ENCODE measurements around the gene TGFBR2. TPM values are rescaled to one million over a fixed set of nuclear protein-coding genes. Genes with fewer than 3 reads are reported as not detected.
"Not testable (repeated sequence)": the region's sequence is repeated elsewhere in the genome, so short reads cannot be mapped to it uniquely, and the experiment has no call there.

The TGFBR2 gene
- total RNA-seq, 1 donor from 2014 or later, result 5.8 TPM

DNA sequence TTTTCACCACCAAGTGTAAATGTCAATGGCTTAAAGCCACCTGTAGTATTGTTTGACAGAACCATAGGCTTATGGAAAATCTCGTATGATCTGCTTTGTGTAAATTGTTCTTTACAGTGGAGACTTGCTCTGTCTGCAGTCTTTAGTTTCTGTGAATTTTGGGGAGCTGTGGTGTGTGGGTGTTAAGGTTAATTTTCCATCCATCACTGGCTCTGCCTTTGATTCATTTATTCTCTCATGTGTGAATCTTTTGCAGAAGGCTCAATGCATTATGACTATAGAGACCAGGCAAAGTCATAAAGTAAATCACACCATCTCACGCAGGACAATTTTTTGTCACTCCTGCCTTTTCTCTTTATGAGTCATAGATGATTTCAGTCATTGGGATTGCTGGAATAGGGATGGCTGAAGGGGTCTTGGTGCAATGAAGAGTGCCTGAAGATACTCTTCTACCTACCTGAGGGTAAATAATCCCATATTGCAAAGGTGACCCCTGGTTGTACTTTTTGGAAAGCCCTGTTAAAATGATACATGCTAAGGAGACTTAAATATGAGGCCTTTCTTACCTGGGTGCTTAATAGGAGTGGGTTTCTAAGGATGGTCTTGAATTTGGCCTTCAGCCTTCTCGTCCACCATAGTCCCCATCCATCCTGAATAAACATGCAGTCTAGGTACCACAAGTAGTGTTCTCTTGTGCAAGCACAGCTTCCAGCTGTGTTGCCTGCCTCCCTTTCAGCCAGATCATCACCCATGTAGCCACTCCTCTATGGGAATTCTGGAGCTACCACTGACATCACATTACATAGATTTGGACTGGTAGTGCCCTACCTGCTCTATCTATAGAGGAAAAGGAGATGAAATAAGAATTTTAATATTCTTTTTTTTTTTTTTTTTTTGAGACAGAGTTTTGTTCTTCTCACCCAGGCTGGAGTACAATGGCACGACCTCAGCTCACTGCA lies 14.3 kb downstream of the TGFBR2 start:
- no peak for DNase-seq

DNA sequence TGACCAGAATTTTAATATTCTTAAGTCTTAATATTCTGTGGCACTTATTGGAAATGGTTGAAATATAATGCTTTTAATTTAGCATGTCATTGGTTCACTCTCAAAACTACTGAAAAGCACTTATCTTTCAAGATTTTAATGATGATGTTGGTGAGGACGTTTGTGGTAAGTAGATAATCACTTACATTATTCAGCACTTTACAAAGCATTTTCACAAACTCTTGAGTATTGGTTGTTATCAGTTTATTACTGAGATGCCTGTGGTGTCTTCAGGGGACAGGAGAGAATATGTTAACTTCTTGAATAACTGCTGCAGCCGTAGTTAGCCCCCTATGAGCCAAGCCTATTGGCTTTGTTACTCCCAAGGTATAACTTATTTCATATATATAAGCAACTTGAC lies 15.2 kb downstream of the TGFBR2 start:
- no peak for DNase-seq

DNA sequence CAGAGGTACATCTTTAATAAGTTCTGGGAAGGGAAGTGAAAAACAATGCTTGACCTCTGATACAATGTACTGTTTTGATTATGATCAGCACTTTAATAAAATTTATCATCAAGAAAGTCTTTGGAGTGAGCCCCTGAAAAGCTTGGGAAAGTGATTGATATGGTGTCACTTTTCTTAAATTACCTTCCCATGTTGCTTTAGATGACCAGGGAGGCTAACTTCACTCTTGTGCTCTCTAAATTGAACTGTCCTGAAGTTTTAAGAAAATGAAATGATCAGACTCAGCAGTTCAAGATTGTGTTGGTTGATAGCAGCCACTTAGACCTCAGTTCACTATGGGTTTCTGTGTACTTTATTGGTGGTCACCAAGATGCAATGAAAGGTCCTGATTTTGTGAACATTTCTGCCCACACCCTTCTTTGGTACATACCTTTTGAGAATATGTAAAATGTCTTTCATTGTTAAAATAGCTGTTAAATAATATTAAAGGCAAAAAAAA lies 15.7 kb downstream of the TGFBR2 start:
- DNase-seq, result no peak

DNA sequence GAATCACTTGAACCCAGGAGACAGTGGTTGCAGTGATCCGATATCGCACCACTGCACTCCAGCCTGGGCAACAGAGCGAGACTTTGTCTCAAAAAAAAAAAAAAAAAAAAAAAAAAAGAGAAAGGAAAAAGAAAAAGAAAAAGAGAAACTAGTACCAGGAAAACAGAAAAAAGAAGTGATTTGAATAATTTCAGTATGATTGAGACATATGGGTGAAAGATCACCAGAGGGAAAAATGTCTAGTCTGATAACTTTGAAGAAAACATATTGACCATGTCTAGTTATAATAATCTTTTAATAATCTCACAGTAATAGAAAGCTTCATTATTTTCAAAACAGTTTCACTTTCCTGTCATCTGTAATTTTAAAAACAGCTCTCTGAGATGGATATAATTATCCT lies 16.4 kb downstream of the TGFBR2 start:
- no peak for DNase-seq

DNA sequence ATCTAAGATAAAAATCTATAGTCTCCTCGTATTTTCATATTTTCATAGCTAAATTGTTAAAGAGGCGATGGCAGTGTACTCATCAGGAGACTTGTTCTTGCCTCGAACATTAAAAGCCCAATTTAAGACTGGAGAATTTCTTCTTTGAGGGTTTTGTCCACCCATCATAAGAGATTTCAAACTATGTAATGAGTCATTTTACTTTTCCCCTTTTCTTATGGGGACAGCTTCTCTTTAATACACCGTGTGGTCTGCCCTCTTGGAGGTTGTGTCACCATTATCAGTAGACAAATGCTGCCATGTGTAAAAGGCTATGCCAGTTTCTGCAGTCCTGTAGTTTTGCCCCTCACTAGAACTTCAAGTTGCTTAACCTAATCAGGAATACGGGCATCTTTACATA lies 16.9 kb downstream of the TGFBR2 start:
- DNase-seq, result no peak

DNA sequence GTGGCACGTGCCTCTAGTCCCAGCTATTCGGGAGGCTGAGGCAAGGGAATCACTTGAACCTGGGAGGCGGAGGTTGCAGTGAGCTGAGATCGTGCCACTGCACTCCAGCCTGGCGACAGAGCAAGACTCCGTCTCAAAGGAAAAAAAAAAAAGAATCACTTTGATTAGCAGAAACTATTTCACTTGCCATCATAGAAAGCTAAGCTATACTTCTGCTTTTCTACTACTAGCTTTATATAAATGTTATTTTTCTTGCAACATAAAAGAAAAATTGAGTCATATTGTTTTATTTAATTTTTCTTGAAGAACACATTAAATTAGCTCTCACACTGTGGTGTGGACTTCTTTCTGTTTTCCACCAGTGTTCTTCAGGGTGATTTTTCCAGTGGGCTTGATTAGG lies 18.1 kb downstream of the TGFBR2 start:
- DNase-seq, result not testable (repeated sequence)

DNA sequence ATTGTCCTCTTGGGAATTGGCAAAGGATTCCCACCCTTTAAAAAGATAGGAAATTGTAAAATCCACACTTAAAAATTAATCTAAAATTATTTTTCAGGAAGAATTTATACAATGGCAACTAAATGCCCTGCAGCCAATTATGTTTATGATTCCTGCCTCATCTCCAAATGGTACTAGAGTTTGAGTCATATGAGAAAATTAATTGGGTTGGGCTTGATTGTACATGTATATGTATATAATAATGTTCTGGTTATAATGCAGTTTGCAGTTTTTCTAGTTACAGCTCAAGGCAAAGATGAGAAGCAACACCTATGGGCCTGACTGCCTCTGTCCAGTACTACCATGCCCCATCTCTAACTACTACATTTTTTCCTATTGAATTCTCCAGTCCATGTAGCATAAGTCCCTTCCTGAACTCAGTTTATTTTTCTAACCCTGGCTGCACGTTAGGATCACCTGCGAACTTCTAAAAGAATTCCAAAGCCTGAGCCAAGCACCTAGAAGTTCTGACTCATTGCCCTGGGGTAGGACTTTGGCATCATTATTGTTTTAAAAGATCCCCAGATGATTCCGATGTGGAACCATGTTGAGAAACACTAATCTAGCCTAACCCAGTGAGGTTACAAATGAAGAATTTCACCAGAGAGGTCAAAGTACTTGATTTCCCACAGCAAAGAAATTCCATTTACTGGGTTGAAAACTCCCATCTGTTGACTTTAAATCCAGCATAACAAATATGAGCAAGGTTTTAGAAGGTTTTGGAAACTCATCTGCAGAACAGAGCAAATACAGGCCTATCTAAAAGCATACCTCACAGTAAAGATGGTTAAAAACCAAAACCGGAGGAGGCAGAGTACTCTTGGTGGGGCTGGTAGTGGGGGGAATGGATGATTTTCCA lies 19.4 kb downstream of the TGFBR2 start:
- DNase-seq, result no peak

DNA sequence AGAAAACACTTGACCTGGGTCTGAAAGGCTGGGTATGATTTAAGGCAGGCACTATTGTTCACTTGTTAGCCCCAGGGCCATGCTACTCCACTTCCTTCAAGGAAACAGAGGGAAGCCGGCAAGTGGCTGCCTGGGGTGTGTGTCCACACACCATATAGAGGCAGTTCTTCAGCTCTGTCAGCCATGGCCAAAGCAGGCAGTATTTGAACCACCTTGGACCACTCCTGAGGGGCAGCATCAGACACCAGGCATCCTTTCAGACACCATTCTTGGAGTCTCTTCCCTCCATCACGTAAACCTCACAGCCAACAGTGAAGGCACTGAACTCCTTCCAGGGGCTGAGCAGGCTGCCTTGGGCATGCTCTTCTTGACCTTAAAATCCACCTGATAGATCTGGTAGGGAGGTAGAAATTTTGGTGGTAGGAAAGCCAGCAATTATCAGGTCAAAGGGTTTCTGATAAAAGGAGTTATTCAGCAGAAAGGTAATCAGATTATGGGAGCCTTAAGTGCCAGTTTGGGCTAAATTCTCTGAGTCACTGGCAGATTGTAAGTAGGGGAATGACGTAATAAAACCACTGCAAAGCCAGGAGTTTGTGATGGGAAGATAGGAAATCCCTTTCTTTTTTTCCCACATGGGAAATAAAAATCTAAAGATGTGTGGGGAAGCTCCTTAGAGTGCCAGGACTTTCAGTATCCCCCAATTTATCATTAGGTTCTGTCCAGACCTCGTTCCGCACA lies 20.2 kb downstream of the TGFBR2 start:
- DNase-seq, result no peak

DNA sequence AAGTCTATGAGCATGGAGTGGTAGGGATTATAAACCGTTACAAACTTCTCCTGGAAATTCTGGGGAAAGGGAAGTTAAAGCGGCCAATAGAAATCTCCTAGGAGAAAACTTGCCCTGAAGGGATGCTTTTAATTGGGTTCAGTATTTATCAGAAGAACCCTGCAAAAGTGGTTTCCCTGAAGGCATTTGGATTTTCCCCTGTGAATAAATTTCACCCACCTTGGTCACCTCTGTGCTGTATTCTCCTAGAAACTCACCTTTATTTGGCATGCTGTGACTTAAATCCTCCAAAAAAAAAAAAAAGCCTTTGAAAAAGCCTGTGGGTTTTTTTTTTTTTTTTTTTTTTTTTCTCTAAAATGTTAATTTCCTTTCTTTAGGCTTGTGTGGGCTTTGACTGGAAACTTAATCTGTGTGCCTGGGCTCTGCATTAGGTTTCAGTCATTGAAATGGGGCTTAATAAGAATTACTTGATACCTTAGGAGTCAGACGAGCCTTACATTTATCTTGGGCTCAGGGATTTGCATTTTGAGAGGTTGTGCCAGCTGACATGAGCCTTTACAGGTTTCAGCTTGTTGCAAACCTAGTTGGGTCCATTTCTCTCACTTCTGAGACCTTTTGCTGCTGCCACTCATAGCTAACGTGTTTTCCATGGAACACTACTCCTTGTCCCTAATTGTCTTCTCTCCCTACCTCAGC lies 22.0 kb downstream of the TGFBR2 start:
- no peak for DNase-seq

DNA sequence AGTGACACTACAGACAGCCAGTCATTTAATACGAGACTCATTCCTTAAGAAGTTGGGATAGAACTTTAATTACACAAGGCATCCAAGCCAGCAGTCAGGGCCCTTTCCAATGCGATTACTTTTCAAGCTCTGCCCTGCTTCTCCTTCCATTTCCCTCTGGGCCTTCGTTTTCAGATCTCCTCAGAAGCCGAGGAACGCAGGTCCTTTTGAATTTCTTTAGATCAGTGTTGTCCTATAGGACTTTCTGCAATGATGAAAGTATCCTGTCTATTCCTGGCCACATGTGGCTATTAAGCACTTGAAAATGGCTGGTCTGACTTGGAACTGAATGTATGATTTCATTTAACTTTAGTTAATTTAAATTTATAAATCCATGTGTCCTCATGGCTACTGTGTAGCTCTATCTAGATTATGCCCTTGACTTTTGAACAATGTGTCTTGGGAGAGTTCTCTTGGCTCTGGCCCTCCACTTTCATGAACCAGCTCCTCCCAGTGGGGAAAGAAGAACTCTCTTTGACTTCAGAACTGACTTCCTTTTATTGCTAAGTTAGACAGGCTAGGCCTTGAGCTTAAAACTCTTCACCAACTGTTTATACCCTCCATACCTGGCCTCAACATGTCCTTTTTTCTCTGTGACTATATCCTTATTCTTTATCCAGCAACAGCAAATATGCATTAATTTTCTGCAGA lies 22.6 kb downstream of the TGFBR2 start:
- DNase-seq, result no peak

DNA sequence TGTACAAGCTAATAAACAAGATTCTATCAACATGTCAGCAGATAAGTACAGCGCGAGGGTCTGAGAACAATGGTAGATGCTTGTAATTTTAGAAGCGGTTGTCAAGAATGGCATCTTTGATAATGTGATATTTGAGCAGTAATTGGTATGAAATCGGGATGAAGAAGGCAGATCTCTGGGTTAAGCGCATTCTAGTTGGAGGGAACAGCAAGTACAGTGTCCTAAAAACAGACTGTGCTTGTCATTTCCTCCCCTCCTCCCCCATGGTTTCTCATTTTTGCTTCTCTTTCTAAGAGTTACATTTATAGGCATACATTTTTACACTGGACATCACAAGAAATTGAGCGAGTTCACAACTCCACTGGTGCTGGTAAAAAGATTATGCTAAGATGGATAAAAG lies 23.3 kb downstream of the TGFBR2 start:
- DNase-seq, result no peak

DNA sequence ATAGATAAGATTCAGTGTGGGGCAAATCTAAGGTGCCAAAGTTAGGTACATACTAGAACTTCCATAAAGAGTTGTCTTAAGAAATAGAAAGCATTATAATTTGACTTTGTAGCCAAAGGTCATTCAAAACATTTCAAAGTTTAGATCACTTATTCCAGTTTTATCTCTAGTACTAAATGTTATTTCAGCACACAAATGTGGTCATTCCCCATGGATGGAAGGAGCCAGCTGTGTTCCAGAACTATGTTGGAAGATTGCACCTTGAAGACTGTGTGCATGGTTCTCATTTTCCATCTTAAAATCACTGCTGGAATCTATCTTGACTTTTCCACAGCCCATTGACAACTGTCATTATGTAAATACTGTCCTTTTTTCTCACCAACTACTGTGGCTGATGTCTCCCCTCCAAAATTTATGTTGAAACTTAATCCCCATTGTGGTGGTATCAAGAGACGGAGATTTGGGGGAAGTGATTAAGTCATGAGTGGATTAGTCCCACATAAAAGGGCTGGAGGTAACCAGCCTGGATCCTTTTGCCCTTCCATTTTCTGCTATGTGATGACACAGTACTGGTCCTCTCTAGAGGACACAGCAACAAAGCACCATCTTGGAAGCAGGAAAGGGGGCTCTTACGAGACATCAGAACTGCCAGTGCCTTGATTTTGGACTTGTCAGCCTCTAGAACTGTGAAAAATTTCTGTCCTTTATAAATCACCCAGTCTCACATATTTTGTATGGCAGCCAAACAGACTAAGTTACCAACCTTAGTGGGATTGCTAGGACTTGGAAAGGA lies 24.0 kb downstream of the TGFBR2 start:
- no peak for DNase-seq

DNA sequence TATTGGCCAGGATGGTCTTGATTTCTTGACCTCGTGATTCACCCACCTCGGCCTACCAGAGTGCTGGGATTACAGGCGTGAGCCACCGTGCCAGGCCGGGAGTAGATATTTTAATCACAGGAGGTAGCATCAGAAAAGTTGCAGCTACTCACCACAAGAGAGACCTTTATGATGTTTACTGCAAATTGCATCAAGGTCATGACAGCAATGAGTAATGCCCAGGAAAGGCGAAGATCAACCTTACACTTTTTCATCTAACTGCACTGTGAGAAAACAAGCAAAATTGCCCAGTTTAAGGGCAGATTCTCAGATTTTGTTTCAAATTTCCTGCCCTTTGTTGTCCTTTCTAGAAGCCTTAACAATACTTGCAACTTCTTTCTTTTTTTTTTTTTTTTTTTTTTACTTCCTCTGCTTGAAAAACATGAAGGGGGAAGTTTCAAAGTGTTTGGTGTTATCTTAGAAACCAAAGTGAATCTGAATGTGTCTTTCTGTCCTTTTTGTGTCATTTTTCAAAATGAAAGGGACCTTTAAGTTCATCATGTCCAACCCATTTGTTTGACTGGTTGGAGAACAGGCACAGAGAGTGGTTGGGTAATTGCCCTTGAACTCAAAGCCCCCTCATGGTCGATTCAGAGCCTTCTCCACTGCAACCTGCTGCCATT lies 25.0 kb downstream of the TGFBR2 start:
- no peak for DNase-seq

DNA sequence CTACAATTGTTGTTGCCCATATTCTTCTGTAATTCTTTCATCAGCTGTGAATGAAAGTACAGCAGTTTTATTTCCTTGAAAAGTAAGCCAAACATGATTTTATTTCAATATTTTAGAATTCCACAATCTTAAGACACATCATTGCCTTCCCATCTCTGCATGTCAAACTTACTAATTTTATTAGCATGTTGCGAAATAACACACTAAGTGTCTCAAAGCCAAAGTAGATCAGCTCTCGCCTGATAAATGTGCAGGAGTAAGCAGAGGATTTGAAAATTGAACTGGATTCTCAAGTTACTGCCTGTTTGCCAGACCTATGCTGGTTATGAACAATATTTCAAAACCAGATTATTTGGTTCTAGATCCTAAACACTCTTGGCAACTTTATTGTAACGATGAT lies 25.7 kb downstream of the TGFBR2 start:
- DNase-seq, result no peak

DNA sequence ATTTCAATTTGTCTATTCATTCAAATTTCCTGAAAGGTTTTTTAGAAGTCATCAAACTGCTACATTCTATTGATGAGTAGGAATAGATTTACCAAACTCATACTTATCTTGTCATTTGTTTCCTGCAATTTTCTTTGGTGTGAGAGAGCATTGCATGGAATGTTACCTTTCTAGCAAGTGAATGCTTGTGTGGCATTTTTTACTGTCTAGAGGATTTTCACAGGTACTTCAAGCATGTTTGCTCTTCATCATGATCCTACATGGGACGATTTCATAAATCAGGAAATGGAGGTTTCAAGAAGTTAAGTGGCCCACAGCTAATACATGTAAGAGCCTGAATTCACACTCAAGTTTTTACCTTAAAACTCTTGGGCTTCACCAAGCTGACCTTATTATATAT lies 26.1 kb downstream of the TGFBR2 start:
- DNase-seq, result no peak

DNA sequence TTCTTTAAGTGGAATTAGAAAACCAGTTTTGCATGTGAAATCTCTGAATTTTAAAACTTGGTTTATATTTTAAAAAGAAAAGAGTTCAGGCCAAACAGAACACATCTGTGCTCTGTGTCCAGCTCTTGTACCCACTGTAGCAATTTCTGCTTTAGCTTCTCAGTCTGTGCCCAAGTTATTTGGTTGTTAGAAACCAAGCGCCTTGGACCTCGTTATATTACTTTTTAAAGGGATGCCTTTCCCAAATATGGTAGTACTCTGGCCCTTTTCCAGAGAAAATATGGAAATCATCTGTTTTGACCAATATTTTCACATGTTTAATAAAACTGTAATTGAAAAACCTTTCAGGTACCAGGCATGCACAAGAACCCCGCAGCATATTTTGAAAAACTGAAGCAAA lies 27.3 kb downstream of the TGFBR2 start:
- no peak for DNase-seq

DNA sequence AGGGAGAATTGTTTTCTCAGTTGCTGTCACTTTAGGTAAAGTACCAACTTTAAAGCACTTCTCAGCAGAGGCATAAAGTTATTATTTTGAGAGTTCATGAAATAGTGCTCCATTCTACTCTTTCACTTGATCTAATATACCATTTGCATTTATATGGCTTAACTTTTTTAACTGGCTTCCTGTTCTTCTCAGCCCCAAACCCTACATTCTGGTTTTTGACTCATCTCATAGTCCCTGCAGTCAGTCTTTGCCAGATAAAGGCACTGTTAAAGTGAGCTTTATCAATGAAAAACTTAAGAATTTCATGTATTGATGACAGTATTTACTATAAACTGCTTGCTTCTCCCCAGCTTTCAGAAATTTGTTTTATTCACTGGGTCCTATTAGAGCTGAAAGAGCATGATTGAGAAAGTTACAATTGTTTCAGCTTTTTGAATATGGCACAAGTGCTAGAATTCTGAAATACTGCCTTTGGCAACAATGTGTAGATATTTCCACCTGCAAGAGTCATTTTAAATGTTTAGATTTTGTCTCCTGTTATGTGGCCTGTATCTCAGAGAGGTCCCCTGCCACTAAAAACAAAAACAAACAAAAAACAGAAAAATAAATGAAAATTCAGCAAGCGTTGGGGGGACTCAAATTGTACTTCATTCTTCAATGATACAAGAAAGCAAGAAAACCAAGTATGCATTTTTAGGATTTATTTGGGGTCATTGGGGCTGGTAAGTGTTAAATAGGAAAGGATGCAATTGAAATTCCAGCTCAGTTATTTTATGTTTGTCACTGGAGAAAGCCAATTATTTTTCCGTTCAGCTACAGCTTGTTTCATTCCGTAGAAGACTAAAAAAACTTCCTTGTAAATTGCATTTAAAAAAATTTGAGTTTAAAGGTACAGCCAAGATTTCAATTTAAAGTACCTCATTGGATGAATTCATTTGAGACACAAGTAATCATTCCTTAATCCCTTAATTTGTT lies 28.6 kb downstream of the TGFBR2 start:
- DNase-seq, result no peak

Data from occipital lobe (tissue), 2 donors.